ENCODE data around the gene DGKH. TPM values are rescaled to one million over a fixed set of nuclear protein-coding genes. Genes with fewer than 3 reads are reported as not detected.

The DGKH gene
- total and polyA plus RNA-seq, 10 of the 15 experiments (the other 5 are each of a cell fraction or from before 2014, with no cell fraction given): 1.3 to 15.2 (median 7.3) TPM

- TF ChIP-seq, protein P1, sequence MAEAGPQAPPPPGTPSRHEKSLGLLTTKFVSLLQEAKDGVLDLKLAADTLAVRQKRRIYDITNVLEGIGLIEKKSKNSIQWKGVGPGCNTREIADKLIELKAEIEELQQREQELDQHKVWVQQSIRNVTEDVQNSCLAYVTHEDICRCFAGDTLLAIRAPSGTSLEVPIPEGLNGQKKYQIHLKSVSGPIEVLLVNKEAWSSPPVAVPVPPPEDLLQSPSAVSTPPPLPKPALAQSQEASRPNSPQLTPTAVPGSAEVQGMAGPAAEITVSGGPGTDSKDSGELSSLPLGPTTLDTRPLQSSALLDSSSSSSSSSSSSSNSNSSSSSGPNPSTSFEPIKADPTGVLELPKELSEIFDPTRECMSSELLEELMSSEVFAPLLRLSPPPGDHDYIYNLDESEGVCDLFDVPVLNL (IDR thresholded peaks at IDR 0.05; ENCODE audit: low read depth, low read length): no peak
- TF ChIP-seq, protein P2, sequence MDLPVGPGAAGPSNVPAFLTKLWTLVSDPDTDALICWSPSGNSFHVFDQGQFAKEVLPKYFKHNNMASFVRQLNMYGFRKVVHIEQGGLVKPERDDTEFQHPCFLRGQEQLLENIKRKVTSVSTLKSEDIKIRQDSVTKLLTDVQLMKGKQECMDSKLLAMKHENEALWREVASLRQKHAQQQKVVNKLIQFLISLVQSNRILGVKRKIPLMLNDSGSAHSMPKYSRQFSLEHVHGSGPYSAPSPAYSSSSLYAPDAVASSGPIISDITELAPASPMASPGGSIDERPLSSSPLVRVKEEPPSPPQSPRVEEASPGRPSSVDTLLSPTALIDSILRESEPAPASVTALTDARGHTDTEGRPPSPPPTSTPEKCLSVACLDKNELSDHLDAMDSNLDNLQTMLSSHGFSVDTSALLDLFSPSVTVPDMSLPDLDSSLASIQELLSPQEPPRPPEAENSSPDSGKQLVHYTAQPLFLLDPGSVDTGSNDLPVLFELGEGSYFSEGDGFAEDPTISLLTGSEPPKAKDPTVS (IDR thresholded peaks at IDR 0.05; ENCODE audit: low read depth, low read length): no peak
- TF ChIP-seq CREM (IDR thresholded peaks at IDR 0.05; ENCODE audit: low read depth) (no peak), CBX3 (IDR thresholded peaks at IDR 0.05; ENCODE audit: borderline replicate concordance, low read depth) (no peak), POLR2AphosphoS5 (IDR thresholded peaks at IDR 0.05; ENCODE audit: low read length) (no peak), RAD21 (IDR thresholded peaks at IDR 0.05; ENCODE audit: insufficient read depth, low read depth, low read length) (peak; percentile 87), IKZF2 (IDR thresholded peaks at IDR 0.05) (peak in 1 of 2 experiments; percentile 27; a peak in 1 of 4 replicates)
- TF ChIP-seq, protein P3, sequence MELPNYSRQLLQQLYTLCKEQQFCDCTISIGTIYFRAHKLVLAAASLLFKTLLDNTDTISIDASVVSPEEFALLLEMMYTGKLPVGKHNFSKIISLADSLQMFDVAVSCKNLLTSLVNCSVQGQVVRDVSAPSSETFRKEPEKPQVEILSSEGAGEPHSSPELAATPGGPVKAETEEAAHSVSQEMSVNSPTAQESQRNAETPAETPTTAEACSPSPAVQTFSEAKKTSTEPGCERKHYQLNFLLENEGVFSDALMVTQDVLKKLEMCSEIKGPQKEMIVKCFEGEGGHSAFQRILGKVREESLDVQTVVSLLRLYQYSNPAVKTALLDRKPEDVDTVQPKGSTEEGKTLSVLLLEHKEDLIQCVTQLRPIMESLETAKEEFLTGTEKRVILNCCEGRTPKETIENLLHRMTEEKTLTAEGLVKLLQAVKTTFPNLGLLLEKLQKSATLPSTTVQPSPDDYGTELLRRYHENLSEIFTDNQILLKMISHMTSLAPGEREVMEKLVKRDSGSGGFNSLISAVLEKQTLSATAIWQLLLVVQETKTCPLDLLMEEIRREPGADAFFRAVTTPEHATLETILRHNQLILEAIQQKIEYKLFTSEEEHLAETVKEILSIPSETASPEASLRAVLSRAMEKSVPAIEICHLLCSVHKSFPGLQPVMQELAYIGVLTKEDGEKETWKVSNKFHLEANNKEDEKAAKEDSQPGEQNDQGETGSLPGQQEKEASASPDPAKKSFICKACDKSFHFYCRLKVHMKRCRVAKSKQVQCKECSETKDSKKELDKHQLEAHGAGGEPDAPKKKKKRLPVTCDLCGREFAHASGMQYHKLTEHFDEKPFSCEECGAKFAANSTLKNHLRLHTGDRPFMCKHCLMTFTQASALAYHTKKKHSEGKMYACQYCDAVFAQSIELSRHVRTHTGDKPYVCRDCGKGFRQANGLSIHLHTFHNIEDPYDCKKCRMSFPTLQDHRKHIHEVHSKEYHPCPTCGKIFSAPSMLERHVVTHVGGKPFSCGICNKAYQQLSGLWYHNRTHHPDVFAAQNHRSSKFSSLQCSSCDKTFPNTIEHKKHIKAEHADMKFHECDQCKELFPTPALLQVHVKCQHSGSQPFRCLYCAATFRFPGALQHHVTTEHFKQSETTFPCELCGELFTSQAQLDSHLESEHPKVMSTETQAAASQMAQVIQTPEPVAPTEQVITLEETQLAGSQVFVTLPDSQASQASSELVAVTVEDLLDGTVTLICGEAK (IDR thresholded peaks at IDR 0.05; ENCODE audit: borderline replicate concordance): no peak
- TF ChIP-seq, protein P4, sequence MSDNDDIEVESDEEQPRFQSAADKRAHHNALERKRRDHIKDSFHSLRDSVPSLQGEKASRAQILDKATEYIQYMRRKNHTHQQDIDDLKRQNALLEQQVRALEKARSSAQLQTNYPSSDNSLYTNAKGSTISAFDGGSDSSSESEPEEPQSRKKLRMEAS (IDR thresholded peaks at IDR 0.05; ENCODE audit: low read depth, low read length): no peak
These were observed 62.1 kb downstream of the DGKH start (continued) for GRCh38 chr13:42110410-42111155.
